ENCODE measurements around the gene TMEM266.

Gene TMEM266

DNA sequence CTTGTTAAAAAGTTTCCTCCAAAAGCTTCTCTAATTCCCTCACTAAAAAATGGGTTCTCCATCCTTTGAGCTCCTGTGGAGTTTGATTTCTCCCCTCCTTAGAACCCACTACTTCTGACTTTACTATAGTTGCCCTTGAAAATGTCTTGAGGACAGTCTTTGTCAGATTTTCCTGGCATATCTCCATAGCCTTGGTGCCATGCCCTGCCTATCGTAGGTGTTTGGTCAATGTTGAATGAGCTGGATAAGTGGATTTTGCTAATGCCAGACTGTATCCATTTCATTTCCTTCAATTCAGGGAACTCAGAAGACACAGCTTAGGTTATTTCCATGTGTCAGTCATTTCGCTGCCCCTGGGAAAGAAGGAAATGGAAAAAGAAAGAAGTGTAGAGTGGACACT, 40.6 kb downstream of the TMEM266 start:
- no peak overlapping the region for H3K4me3 ChIP-seq (ENCODE audit: insufficient read depth, low read depth, low read length, poor library complexity, severe bottlenecking)
- no peak for DNase-seq
- H3K9me3 ChIP-seq (ENCODE audit: control insufficient read depth, low read length): no peaks in the 10 kb centered on the region
- no peaks in the 10 kb centered on the region for H3K4me1 ChIP-seq (ENCODE audit: control insufficient read depth, insufficient read depth, low read length, poor library complexity, severe bottlenecking)
- no peak overlapping the region for H3K27ac ChIP-seq (ENCODE audit: insufficient read depth, low read length, poor library complexity, severe bottlenecking)
- no peaks in the 10 kb centered on the region for H3K27me3 ChIP-seq (replicated peaks; ENCODE audit: control insufficient read depth, insufficient read depth, low read length, poor library complexity, severe bottlenecking)
- H3K36me3 ChIP-seq (ENCODE audit: control insufficient read depth, insufficient read depth, low read length): no peaks in the 10 kb centered on the region

DNA sequence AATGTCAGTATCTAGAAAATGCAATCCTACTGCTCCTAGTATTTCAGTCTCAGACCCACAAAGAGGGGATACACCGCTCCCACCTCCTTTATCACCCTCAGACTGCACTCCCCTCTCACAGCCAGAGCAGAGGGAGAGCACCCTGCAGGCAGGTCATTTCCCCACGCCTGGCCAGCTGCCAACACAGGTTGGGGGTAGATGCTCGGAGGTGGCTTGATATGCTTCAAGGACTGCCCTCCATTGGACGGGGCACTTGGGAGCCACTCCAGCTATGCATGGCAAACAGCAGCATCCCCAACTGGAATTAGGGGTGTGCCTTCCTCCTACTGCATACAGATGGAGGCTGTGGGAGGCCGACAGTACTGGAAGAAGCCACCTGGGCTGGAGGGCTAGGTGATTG, 41.9 kb downstream of the TMEM266 start:
- no peak for DNase-seq
- no peaks in the 10 kb centered on the region for H3K36me3 ChIP-seq (ENCODE audit: control insufficient read depth, insufficient read depth, low read length)
- H3K27me3 ChIP-seq (replicated peaks; ENCODE audit: control insufficient read depth, insufficient read depth, low read length, poor library complexity, severe bottlenecking): no peaks in the 10 kb centered on the region
- no peaks in the 10 kb centered on the region for H3K4me1 ChIP-seq (ENCODE audit: control insufficient read depth, insufficient read depth, low read length, poor library complexity, severe bottlenecking)
- no peak overlapping the region for H3K27ac ChIP-seq (ENCODE audit: insufficient read depth, low read length, poor library complexity, severe bottlenecking)
- H3K9me3 ChIP-seq (ENCODE audit: control insufficient read depth, low read length): no peaks in the 10 kb centered on the region
- no peak overlapping the region for H3K4me3 ChIP-seq (ENCODE audit: insufficient read depth, low read depth, low read length, poor library complexity, severe bottlenecking)

DNA sequence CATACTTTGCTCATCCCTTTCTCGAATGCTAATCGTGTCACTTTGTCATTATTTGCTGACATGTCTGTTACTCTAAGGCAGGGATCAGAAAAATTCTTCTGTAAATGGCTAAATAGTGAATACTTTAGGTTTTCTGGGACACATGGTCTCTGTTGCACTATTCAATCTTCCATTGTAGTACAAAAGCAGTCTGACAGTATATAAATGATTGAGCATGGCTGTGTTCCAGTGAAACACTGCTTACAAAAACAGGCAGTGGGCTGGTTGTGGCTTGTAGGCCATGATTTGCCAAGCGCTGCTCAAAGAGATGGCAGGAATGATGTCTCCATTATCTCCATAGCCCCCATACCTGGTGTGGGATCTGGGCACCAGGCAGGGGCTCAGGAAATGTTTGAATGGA, 45.6 kb downstream of the TMEM266 start:
- Histone ChIP-seq H3K36me3 (ENCODE audit: control insufficient read depth, insufficient read depth, low read length) (no peaks in the 10 kb centered on the region), H3K27ac (ENCODE audit: insufficient read depth, low read length, poor library complexity, severe bottlenecking) (no peak overlapping the region), H3K4me1 (ENCODE audit: control insufficient read depth, insufficient read depth, low read length, poor library complexity, severe bottlenecking) (no peaks in the 10 kb centered on the region), H3K9me3 (ENCODE audit: control insufficient read depth, low read length) (no peaks in the 10 kb centered on the region), H3K4me3 (ENCODE audit: insufficient read depth, low read depth, low read length, poor library complexity, severe bottlenecking) (no peak overlapping the region), H3K27me3 (replicated peaks; ENCODE audit: control insufficient read depth, insufficient read depth, low read length, poor library complexity, severe bottlenecking) (no peaks in the 10 kb centered on the region)
- no peak for DNase-seq

DNA sequence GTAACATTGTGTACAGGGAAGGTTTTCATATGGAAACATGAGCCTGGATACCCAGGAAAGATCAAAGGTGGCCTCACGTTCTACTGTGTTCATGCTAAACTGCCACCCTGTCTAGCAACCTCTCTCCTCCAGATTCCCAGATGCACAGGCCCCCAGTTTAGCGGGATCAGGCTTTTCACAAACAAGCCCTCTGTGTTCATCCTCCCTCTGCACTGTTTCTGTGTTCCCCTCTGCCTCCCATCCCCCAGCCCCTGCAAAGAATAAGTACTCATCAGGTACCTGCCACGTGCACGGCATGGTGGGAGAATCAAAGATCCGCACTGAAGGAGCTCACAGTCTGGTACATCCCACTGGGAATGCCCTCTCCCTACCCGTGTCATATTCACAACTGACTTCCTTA, 46.1 kb downstream of the TMEM266 start:
- DNase-seq: no peak
- no peaks in the 10 kb centered on the region for H3K36me3 ChIP-seq (ENCODE audit: control insufficient read depth, insufficient read depth, low read length)
- H3K9me3 ChIP-seq (ENCODE audit: control insufficient read depth, low read length): no peaks in the 10 kb centered on the region
- no peak overlapping the region for H3K27ac ChIP-seq (ENCODE audit: insufficient read depth, low read length, poor library complexity, severe bottlenecking)
- no peaks in the 10 kb centered on the region for H3K4me1 ChIP-seq (ENCODE audit: control insufficient read depth, insufficient read depth, low read length, poor library complexity, severe bottlenecking)
- no peaks in the 10 kb centered on the region for H3K27me3 ChIP-seq (replicated peaks; ENCODE audit: control insufficient read depth, insufficient read depth, low read length, poor library complexity, severe bottlenecking)
- no peak overlapping the region for H3K4me3 ChIP-seq (ENCODE audit: insufficient read depth, low read depth, low read length, poor library complexity, severe bottlenecking)

DNA sequence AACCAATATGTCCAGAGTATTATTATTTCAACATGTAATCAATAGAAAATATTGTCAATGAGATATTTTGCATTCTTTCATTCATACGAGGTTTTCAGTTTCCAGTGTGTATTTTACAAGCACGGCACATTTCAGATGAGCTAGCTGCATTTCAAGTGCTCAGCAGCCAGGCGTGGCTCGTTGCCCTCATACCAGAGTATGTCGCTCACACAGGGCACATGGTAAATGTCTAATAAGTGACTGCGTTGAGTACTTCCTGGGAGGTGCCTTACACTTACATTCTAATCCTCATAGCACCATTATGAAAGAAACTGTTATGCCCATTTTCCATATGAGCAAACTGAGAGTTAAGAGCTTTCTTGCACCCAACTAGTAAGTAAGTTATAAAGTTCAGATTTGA, 47.4 kb downstream of the TMEM266 start:
- Histone ChIP-seq H3K9me3 (ENCODE audit: control insufficient read depth, low read length) (no peaks in the 10 kb centered on the region), H3K36me3 (ENCODE audit: control insufficient read depth, insufficient read depth, low read length) (no peaks in the 10 kb centered on the region), H3K4me1 (ENCODE audit: control insufficient read depth, insufficient read depth, low read length, poor library complexity, severe bottlenecking) (no peaks in the 10 kb centered on the region), H3K27me3 (replicated peaks; ENCODE audit: control insufficient read depth, insufficient read depth, low read length, poor library complexity, severe bottlenecking) (no peaks in the 10 kb centered on the region), H3K27ac (ENCODE audit: insufficient read depth, low read length, poor library complexity, severe bottlenecking) (no peak overlapping the region), H3K4me3 (ENCODE audit: insufficient read depth, low read depth, low read length, poor library complexity, severe bottlenecking) (no peak overlapping the region)
- no peak for DNase-seq

DNA sequence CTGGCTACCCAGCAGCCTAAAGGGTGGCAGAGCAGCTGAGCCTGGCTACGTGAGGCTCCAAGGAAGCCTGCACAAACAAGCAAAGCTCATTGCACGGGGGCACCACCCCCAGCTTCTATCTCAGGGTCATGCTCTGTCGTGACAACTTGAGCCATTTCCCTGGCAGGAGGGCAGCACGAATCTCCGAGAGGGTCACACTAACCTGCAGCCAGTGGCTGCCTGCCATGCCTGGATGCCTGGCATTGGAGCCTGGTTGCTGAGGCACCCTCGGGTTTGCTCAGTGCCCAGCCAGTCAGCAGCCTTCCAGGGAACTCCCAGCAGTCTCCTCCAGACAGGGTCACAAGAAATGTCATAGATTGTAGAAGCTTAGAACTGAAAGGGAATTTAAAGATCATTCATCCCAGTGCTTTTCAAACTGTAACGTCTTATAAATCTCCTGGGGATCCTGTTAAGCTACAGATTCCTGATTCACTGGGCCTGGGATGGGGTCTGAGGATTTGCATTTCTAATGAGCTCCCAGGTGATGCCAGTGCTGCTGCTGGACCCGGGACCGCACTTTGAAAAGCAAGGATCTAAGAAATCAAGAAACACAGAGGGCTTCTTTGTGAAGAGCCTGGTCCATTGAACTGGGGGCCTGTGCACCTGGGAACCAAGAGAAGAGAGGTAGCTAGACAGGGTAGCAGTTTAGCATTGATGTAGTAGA, 48.4 kb downstream of the TMEM266 start:
- H3K27me3 ChIP-seq (replicated peaks; ENCODE audit: control insufficient read depth, insufficient read depth, low read length, poor library complexity, severe bottlenecking): no peaks in the 10 kb centered on the region
- no peak overlapping the region for H3K4me3 ChIP-seq (ENCODE audit: insufficient read depth, low read depth, low read length, poor library complexity, severe bottlenecking)

DNA sequence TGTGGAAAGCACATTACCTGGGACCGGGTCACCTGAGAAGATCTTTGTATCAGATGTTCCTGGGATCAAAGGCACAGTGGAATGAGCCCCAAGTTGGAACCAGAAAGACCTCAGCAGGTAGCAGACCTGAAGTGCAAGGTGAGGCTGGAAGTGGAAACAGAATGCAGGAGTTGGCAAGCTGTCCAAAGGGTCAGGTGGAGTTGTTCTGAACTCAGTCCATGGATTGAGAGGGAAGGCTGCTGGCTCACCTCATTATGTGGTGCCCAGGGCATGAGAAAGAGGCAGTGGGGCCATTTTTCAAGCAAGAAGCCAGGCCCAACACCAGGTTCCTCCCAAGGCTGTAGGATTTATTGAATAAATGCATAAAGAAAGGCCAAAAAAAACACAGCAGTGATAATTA, 49.3 kb downstream of the TMEM266 start:
- H3K27ac ChIP-seq (ENCODE audit: insufficient read depth, low read length, poor library complexity, severe bottlenecking): no peak overlapping the region
- no peaks in the 10 kb centered on the region for H3K36me3 ChIP-seq (ENCODE audit: control insufficient read depth, insufficient read depth, low read length)
- no peaks in the 10 kb centered on the region for H3K4me1 ChIP-seq (ENCODE audit: control insufficient read depth, insufficient read depth, low read length, poor library complexity, severe bottlenecking)
- no peak for DNase-seq
- H3K27me3 ChIP-seq (replicated peaks; ENCODE audit: control insufficient read depth, insufficient read depth, low read length, poor library complexity, severe bottlenecking): no peaks in the 10 kb centered on the region
- no peak overlapping the region for H3K4me3 ChIP-seq (ENCODE audit: insufficient read depth, low read depth, low read length, poor library complexity, severe bottlenecking)
- H3K9me3 ChIP-seq (ENCODE audit: control insufficient read depth, low read length): no peaks in the 10 kb centered on the region

More for the DNA sequence above, 48.4 kb downstream of the TMEM266 start:
- no peak for DNase-seq
- Histone ChIP-seq H3K36me3 (ENCODE audit: control insufficient read depth, insufficient read depth, low read length) (no peaks in the 10 kb centered on the region), H3K4me1 (ENCODE audit: control insufficient read depth, insufficient read depth, low read length, poor library complexity, severe bottlenecking) (no peaks in the 10 kb centered on the region), H3K9me3 (ENCODE audit: control insufficient read depth, low read length) (no peaks in the 10 kb centered on the region), H3K27ac (ENCODE audit: insufficient read depth, low read length, poor library complexity, severe bottlenecking) (no peak overlapping the region)

DNA sequence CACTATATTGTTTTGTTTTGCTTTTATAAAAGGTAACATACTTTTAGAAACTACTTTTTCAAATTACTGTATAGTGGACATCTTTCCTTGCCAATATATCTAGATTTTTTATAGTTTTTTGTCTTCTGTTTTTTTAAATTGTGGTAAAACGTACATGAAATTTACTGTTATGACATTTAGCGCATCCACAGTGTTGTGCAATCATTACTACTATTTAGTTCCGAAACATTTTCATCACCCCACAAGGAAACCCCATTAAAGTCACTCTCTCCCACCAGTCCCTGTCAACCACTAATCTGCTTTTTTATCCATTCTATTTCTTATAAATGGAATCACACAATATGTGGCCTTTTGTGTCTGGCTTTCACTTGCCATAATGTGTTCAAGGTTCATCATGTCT, 54.8 kb downstream of the TMEM266 start:
- Histone ChIP-seq H3K4me1 (ENCODE audit: control insufficient read depth, insufficient read depth, low read length, poor library complexity, severe bottlenecking) (no peaks in the 10 kb centered on the region), H3K36me3 (ENCODE audit: control insufficient read depth, insufficient read depth, low read length) (no peaks in the 10 kb centered on the region), H3K4me3 (ENCODE audit: insufficient read depth, low read depth, low read length, poor library complexity, severe bottlenecking) (no peak overlapping the region), H3K27me3 (replicated peaks; ENCODE audit: control insufficient read depth, insufficient read depth, low read length, poor library complexity, severe bottlenecking) (no peaks in the 10 kb centered on the region), H3K27ac (ENCODE audit: insufficient read depth, low read length, poor library complexity, severe bottlenecking) (no peak overlapping the region), H3K9me3 (ENCODE audit: control insufficient read depth, low read length) (no peaks in the 10 kb centered on the region)
- DNase-seq: no peak

DNA sequence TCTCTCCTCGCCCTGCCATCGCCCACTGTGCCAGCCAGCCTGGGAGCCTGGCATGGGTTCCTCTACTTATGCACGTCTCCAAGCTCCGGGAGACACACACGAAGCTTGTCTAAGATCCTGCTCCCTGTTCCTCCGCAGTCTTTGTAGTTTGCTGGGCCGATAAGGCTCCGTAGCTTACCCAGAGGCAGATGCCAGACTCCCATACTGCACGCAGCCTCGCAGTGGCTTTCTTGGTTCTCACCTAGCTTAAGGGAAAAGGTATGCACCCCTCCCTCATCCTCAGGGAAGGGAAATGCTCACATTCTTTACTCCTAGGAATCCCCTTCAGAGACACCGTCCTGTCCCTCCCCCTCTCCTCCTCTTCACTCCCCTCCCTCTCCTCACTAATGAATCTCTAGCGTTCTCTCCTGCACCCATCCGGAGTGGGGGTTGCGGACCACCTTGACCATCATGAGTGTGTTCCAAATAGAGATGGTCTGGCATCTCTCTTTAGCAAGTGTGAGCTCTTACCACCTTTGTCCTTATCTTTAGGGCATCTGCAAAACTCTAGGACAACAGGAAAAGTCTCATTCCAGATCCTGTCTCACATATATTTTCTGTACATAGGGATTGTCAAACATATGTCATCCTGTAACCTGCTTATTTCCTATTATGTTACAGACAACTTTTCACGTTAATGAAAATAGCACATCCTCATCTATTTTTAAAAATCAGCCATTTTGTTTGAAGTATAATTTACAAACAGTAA, 56.5 kb downstream of the TMEM266 start:
- Histone ChIP-seq H3K4me3 (ENCODE audit: insufficient read depth, low read depth, low read length, poor library complexity, severe bottlenecking) (no peak overlapping the region), H3K27me3 (replicated peaks; ENCODE audit: control insufficient read depth, insufficient read depth, low read length, poor library complexity, severe bottlenecking) (no peaks in the 10 kb centered on the region), H3K27ac (ENCODE audit: insufficient read depth, low read length, poor library complexity, severe bottlenecking) (no peak overlapping the region), H3K36me3 (ENCODE audit: control insufficient read depth, insufficient read depth, low read length) (no peaks in the 10 kb centered on the region), H3K9me3 (ENCODE audit: control insufficient read depth, low read length) (no peaks in the 10 kb centered on the region), H3K4me1 (ENCODE audit: control insufficient read depth, insufficient read depth, low read length, poor library complexity, severe bottlenecking) (no peaks in the 10 kb centered on the region)
- DNase-seq: no peak

DNA sequence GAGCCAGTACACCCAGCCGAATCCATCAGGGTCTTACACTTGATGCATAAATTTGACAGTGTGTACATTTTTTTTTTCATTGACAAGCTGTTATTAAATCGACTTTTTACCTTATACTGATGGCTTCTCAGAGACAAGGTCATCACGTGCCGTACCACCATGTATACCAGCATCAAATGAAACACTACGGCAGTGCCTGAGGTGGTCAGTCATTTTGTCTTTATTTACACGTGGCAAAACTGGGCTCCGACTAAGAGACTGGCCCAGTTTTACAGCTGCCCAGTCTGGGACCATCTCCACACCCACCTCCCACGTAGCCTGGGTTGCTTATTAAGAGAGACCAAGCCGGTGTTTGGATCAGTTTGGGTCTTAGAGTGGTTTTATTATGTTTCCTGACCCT, 57.4 kb downstream of the TMEM266 start:
- Histone ChIP-seq H3K27ac (ENCODE audit: insufficient read depth, low read length, poor library complexity, severe bottlenecking) (no peak overlapping the region), H3K36me3 (ENCODE audit: control insufficient read depth, insufficient read depth, low read length) (no peaks in the 10 kb centered on the region), H3K9me3 (ENCODE audit: control insufficient read depth, low read length) (no peaks in the 10 kb centered on the region), H3K4me1 (ENCODE audit: control insufficient read depth, insufficient read depth, low read length, poor library complexity, severe bottlenecking) (no peaks in the 10 kb centered on the region), H3K4me3 (ENCODE audit: insufficient read depth, low read depth, low read length, poor library complexity, severe bottlenecking) (no peak overlapping the region), H3K27me3 (replicated peaks; ENCODE audit: control insufficient read depth, insufficient read depth, low read length, poor library complexity, severe bottlenecking) (no peaks in the 10 kb centered on the region)
- DNase-seq: no peak

Data from effector memory CD4-positive, alpha-beta T cell (primary cell).